DMS114 treated with DMSO at 0.1 percent for 48 hours (cell line): ENCODE data around the gene MPO.

Source experiments
- DNase-seq: peaks from one replicate; lab custom pipeline; 2025; ENCODE audit not compliant: unreplicated experiment; lab: John Stamatoyannopoulos, UW

Gene MPO

GRCh38 chr17:58279736-58280479 lies 827 bp downstream of the MPO start:
- no peak for DNase-seq

GRCh38 chr17:58279016-58279711 lies 1.6 kb downstream of the MPO start:
- DNase-seq: no peak

GRCh38 chr17:58278661-58279015 lies 2.1 kb downstream of the MPO start:
- no peak for DNase-seq

GRCh38 chr17:58277802-58278595 lies 2.7 kb downstream of the MPO start:
- DNase-seq: no peak

- no peak for DNase-seq
Measured at GRCh38 chr17:58277107-58277801, 3.5 kb downstream of the MPO start.

- no peak for DNase-seq
Measured at GRCh38 chr17:58276423-58276822, 4.3 kb downstream of the MPO start.

GRCh38 chr17:58275417-58275816 lies 5.3 kb downstream of the MPO start:
- DNase-seq: no peak

GRCh38 chr17:58273453-58274104 lies 7.2 kb downstream of the MPO start:
- no peak for DNase-seq

GRCh38 chr17:58272367-58273280 lies 8.1 kb downstream of the MPO start:
- DNase-seq: no peak

- no peak for DNase-seq
Measured at GRCh38 chr17:58271216-58271931, 9.4 kb downstream of the MPO start.

GRCh38 chr17:58270476-58271215 lies 10.1 kb downstream of the MPO start:
- no peak for DNase-seq

GRCh38 chr17:58269557-58270291 lies 11.0 kb downstream of the MPO start:
- DNase-seq: no peak

- DNase-seq: no peak
Measured at GRCh38 chr17:58268774-58269556, 11.8 kb downstream of the MPO start.

- DNase-seq: no peak
Measured at GRCh38 chr17:58268326-58268725, 12.4 kb downstream of the MPO start.

- DNase-seq: no peak
Measured at GRCh38 chr17:58267347-58268324, 13.1 kb downstream of the MPO start.
